GM23338 (cell line): ENCODE data around the gene HSD11B1L. TPM values are rescaled to one million over a fixed set of nuclear protein-coding genes. Genes with fewer than 3 reads are reported as not detected.

ENCODE experiments used
- ATAC-seq: fragments of 200-7000 bp; cut with Tn5 transposase; 3 replicates; pipeline ENCODE4 v1.9.1; 2020
- DNase-seq: peaks from one replicate; pipeline ENCODE4 v3.0.0-alpha.2; 2015; ENCODE audit warnings: low spot score
- H2AFZ ChIP-seq: fragments of 200-600 bp; sonication (generic); 2 replicates; pipeline ENCODE4 v1.8.0; 2016; ENCODE audit warnings: antibody characterized with exemption, mild to moderate bottlenecking, moderate library complexity
- H3F3A ChIP-seq: fragments of 200-600 bp; sonication (generic); replicated peaks from 2 replicates; pipeline ENCODE4 v1.8.0; 2017; ENCODE audit warnings: antibody characterized with exemption, mixed run types, low read depth
- H3K27ac ChIP-seq: fragments of 200-600 bp; sonication (generic); 2 replicates; pipeline ENCODE4 v1.6.1; 2016; ENCODE audit warnings: low read depth
- H3K27me3 ChIP-seq: fragments of 200-600 bp; sonication (generic); 2 replicates; pipeline ENCODE4 v1.8.0; 2016; ENCODE audit warnings: mild to moderate bottlenecking, mixed run types, moderate library complexity; ENCODE audit not compliant: insufficient read depth
- H3K36me3 ChIP-seq: fragments of 200-600 bp; sonication (generic); 2 replicates; pipeline ENCODE4 v1.8.0; 2016; ENCODE audit warnings: mild to moderate bottlenecking; ENCODE audit not compliant: insufficient read depth
- H3K4me1 ChIP-seq: fragments of 200-600 bp; sonication (generic); 2 replicates; pipeline ENCODE4 v1.8.0; 2016; ENCODE audit warnings: mild to moderate bottlenecking, moderate library complexity; ENCODE audit not compliant: insufficient read depth
- H3K4me2 ChIP-seq: fragments of 200-600 bp; sonication (generic); 2 replicates; pipeline ENCODE4 v1.7.1; 2017; ENCODE audit warnings: mixed run types
- H3K4me3 ChIP-seq: fragments of 200-600 bp; sonication (generic); 2 replicates; pipeline ENCODE4 v1.6.1; 2016; ENCODE audit warnings: mixed run types
- H3K79me2 ChIP-seq: fragments of 200-600 bp; sonication (generic); replicated peaks from 2 replicates; pipeline ENCODE4 v1.8.0; 2017; ENCODE audit warnings: mild to moderate bottlenecking; ENCODE audit not compliant: insufficient read depth
- H3K9me2 ChIP-seq: fragments of 200-600 bp; sonication (generic); 2 replicates; pipeline ENCODE4 v1.8.0; 2017; ENCODE audit not compliant: insufficient read depth
- H4K20me1 ChIP-seq: fragments of 200-600 bp; sonication (generic); replicated peaks from 2 replicates; pipeline ENCODE4 v1.8.0; 2017; ENCODE audit warnings: mild to moderate bottlenecking; ENCODE audit not compliant: insufficient read depth
- H3K27ac Mint-ChIP-seq: 2 replicates; pipeline ENCODE4 v1.8.0; 2020; ENCODE audit warnings: inconsistent platforms, mild to moderate bottlenecking, moderate library complexity, mixed read lengths
- H3K27me3 Mint-ChIP-seq: 3 replicates; pipeline ENCODE4 v1.8.0; 2022; ENCODE audit warnings: low read depth, mild to moderate bottlenecking, moderate library complexity, mixed read lengths, inconsistent platforms; ENCODE audit not compliant: insufficient read depth, poor library complexity
- H3K36me3 Mint-ChIP-seq: 3 replicates; pipeline ENCODE4 v1.8.0; 2021; ENCODE audit warnings: low read depth, mild to moderate bottlenecking, inconsistent platforms, moderate library complexity, mixed read lengths
- H3K4me1 Mint-ChIP-seq: 3 replicates; pipeline ENCODE4 v1.8.0; 2020; ENCODE audit warnings: mild to moderate bottlenecking, inconsistent platforms, mixed read lengths
- H3K4me3 Mint-ChIP-seq: 3 replicates; pipeline ENCODE4 v1.8.0; 2021; ENCODE audit warnings: moderate library complexity, mild to moderate bottlenecking, inconsistent platforms, mixed read lengths
- H3K9me3 Mint-ChIP-seq: 3 replicates; pipeline ENCODE4 v1.8.0; 2020; ENCODE audit warnings: moderate library complexity, mild to moderate bottlenecking, inconsistent platforms, mixed read lengths
- EZH2phosphoT487 ChIP-seq: fragments of 200-600 bp; sonication (generic); IDR thresholded peaks from one replicate; pipeline ENCODE4 v1.8.1; 2018; ENCODE audit warnings: antibody characterized with exemption; ENCODE audit not compliant: unreplicated experiment
- NANOG ChIP-seq: IDR thresholded peaks from 2 replicates; pipeline ENCODE4 v1.6.1; 2016; ENCODE audit warnings: antibody characterized with exemption, borderline replicate concordance
- POLR2AphosphoS5 ChIP-seq: IDR thresholded peaks from 2 replicates; pipeline ENCODE4 v1.6.1; 2016; ENCODE audit warnings: antibody characterized with exemption, low read depth
- STAT1 ChIP-seq: IDR thresholded peaks from one replicate; pipeline ENCODE4 v1.6.1; 2016; ENCODE audit warnings: antibody characterized with exemption; ENCODE audit not compliant: unreplicated experiment
- ZNF331 ChIP-seq: fragments of 250-450 bp; sonication (Bioruptor Pico); IDR thresholded peaks from 2 replicates; pipeline ENCODE4 v1.5.0; 2020; ENCODE audit warnings: low read depth, mild to moderate bottlenecking, moderate library complexity
- ZNF462 ChIP-seq: fragments of 250-450 bp; sonication (Bioruptor Pico); IDR thresholded peaks from 2 replicates; pipeline ENCODE4 v1.5.0; 2020; ENCODE audit warnings: mild to moderate bottlenecking, moderate library complexity
- polyA plus RNA-seq: library from polyadenylated mRNA; unstranded; fragments of >200 nt; fragmentation: Nextera tagmentation; extraction: Ambion mirVana; gene quantifications from 2 replicates; pipeline ENCODE4 v1.2.1, GENCODE V29; 2016
- total RNA-seq: library from RNA; depleted of rRNA; stranded (reverse); fragments of >200 nt; shearing (Covaris generic); gene quantifications from 2 replicates; pipeline ENCODE4 v1.2.3, GENCODE V29; 2014
- TF ChIP-seq, protein P1 (sequence below): IDR thresholded peaks from 2 replicates; pipeline ENCODE4 v1.6.1; 2016; ENCODE audit warnings: antibody characterized with exemption

The HSD11B1L gene
- total and polyA plus RNA-seq, 2 experiments from 2014 or later = 12.9 to 18.4 TPM

GRCh38 chr19:5646703-5647102 lies 34.1 kb upstream of the HSD11B1L start (continued):
- TF ChIP-seq ZNF462 (CRISPR knock-in tag) (no peak), POLR2AphosphoS5 (no peak), STAT1 (no peak), NANOG (no peak), ZNF331 (no peak), EZH2phosphoT487 (no peak)
- TF ChIP-seq, protein P1, sequence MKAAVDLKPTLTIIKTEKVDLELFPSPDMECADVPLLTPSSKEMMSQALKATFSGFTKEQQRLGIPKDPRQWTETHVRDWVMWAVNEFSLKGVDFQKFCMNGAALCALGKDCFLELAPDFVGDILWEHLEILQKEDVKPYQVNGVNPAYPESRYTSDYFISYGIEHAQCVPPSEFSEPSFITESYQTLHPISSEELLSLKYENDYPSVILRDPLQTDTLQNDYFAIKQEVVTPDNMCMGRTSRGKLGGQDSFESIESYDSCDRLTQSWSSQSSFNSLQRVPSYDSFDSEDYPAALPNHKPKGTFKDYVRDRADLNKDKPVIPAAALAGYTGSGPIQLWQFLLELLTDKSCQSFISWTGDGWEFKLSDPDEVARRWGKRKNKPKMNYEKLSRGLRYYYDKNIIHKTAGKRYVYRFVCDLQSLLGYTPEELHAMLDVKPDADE = no peak

- Histone ChIP-seq H3K4me3 (no peak overlapping the region), H3K27me3 (no peaks in the 10 kb centered on the region), H3K79me2 (peaks cover 42% of the 10 kb centered on the region), H3K36me3 (peaks cover 57% of the 10 kb centered on the region), H3K4me2 (no peak overlapping the region), H2AFZ (no peak overlapping the region), H3K27ac (no peak overlapping the region), H3K4me1 (no peaks in the 10 kb centered on the region), H3F3A (peaks cover 17% of the 10 kb centered on the region), H3K9me2 (no peaks in the 10 kb centered on the region), H4K20me1 (peaks cover 52% of the 10 kb centered on the region)
- DNase-seq = no peak
- H3K27me3 Mint-ChIP-seq = no peaks in the 10 kb centered on the region
- no peak overlapping the region for H3K4me3 Mint-ChIP-seq
- no peak overlapping the region for H3K27ac Mint-ChIP-seq
- no peaks in the 10 kb centered on the region for H3K4me1 Mint-ChIP-seq
- H3K36me3 Mint-ChIP-seq = peaks cover 92% of the 10 kb centered on the region
- no peaks in the 10 kb centered on the region for H3K9me3 Mint-ChIP-seq
- no peak for ATAC-seq
- no peak for TF ChIP-seq ZNF462 (CRISPR knock-in tag)
Observed at GRCh38 chr19:5648464-5648863, 32.4 kb upstream of the HSD11B1L start.
